Fibroblast of lung (primary cell): ENCODE data around the gene GPHN. TPM values are rescaled to one million over a fixed set of nuclear protein-coding genes. Genes with fewer than 3 reads are reported as not detected.
A peak's percentile ranks its signal among the peaks of the same experiment; 100 is the strongest.

Source experiments
- DNase-seq, 2 donors: peaks; one replicate each; pipeline versions ENCODE4 v3.0.0 to v3.0.0-alpha.2; 2010; ENCODE audit warnings: low read depth in 2 of 2
- H2AFZ ChIP-seq: 2 replicates; pipeline ENCODE4 v1.5.1; 2012; ENCODE audit warnings: low read length, control low read depth, inconsistent platforms
- H3K27ac ChIP-seq: 2 replicates; pipeline ENCODE4 v1.5.1; 2011; ENCODE audit warnings: low read length, control low read depth; ENCODE audit not compliant: insufficient read depth
- H3K27me3 ChIP-seq: 2 replicates; pipeline ENCODE4 v1.5.1; 2011; ENCODE audit warnings: mild to moderate bottlenecking, low read length; ENCODE audit not compliant: control insufficient read depth, insufficient read depth
- H3K36me3 ChIP-seq: 2 replicates; pipeline ENCODE4 v1.5.1; 2011; ENCODE audit warnings: low read length; ENCODE audit not compliant: control insufficient read depth, insufficient read depth
- H3K4me1 ChIP-seq: 2 replicates; pipeline ENCODE4 v1.5.1; 2011; ENCODE audit warnings: low read length; ENCODE audit not compliant: control insufficient read depth, insufficient read depth; ENCODE audit errors: extremely low read depth
- H3K4me2 ChIP-seq: 2 replicates; pipeline ENCODE4 v1.5.1; 2011; ENCODE audit warnings: low read length, control low read depth; ENCODE audit not compliant: insufficient read depth; ENCODE audit errors: extremely low read depth
- H3K4me3 ChIP-seq, 4 experiments: fragments of 200-600 bp in 1 of 4; sonication (generic) in 1 of 4; replicated peaks in 1 of 4; 2 replicates each; pipeline ENCODE4 v1.5.1; 2011 to 2016; ENCODE audit warnings: low read length in 4 of 4, low read depth in 3 of 4, mild to moderate bottlenecking in 3 of 4, control low read depth in 2 of 4, inconsistent platforms in 1 of 4, mixed read lengths in 1 of 4; ENCODE audit not compliant: insufficient read depth in 1 of 4; ENCODE audit errors: control extremely low read depth in 1 of 4
- H3K79me2 ChIP-seq: 2 replicates; pipeline ENCODE4 v1.5.1; 2012; ENCODE audit warnings: mild to moderate bottlenecking, low read length, inconsistent platforms; ENCODE audit not compliant: control insufficient read depth, insufficient read depth
- H3K9ac ChIP-seq: 2 replicates; pipeline ENCODE4 v1.5.1; 2011; ENCODE audit warnings: mild to moderate bottlenecking, low read length, control low read depth; ENCODE audit not compliant: insufficient read depth
- H3K9me3 ChIP-seq: 2 replicates; pipeline ENCODE4 v1.5.1; 2012; ENCODE audit warnings: low read depth, low read length; ENCODE audit not compliant: control insufficient read depth, insufficient read depth
- H4K20me1 ChIP-seq: 2 replicates; pipeline ENCODE4 v1.5.1; 2011; ENCODE audit warnings: low read length; ENCODE audit not compliant: control insufficient read depth, insufficient read depth; ENCODE audit errors: extremely low read depth
- CTCF ChIP-seq, 2 donors: IDR thresholded peaks in 1 of 2; conservative IDR thresholded peaks in 1 of 2; 1 replicate in 1 of 2; 2 replicates in 1 of 2; pipeline ENCODE4 v1.5.1; 2011 to 2012; ENCODE audit warnings: low read length in 2 of 2, control low read depth in 1 of 2, inconsistent platforms in 1 of 2, low read depth in 1 of 2, mild to moderate bottlenecking in 1 of 2
- EZH2 ChIP-seq: IDR thresholded peaks from 2 replicates; pipeline ENCODE4 v1.5.1; 2012; ENCODE audit warnings: low read length, control low read depth, mild to moderate bottlenecking; ENCODE audit errors: missing control alignments
- polyA plus RNA-seq, 2 donors: library from polyadenylated mRNA; depleted of rRNA in 1 of 2; stranded (reverse) in 1 of 2; unstranded in 1 of 2; fragments of >200 nt; gene quantifications; 2 replicates each; pipeline ENCODE4 v1.2.1, GENCODE V29; 2011 to 2012; ENCODE audit warnings: missing spikeins in 1 of 2
- total RNA-seq: library from RNA; depleted of rRNA; stranded (reverse); fragments of >200 nt; gene quantifications from 2 replicates; pipeline ENCODE4 v1.2.1, GENCODE V29; 2014

GPHN gene
- total and polyA plus RNA-seq, 2 donors (not counting 1 experiment from before 2014, with no cell fraction given), result 8.3 to 13.9 TPM

GRCh38 chr14:67031920-67032774, 524.2 kb downstream of the GPHN start:
- H3K27me3 ChIP-seq, result no peaks in the 10 kb centered on the region
- H3K36me3 ChIP-seq, result no peaks in the 10 kb centered on the region
- H3K27ac ChIP-seq, result no peak overlapping the region
- no peak overlapping the region for H3K9ac ChIP-seq
- no peaks in the 10 kb centered on the region for H3K9me3 ChIP-seq
- no peak overlapping the region for H3K4me3 ChIP-seq
- no peaks in the 10 kb centered on the region for H4K20me1 ChIP-seq
- H2AFZ ChIP-seq, result no peak overlapping the region
- no peaks in the 10 kb centered on the region for H3K79me2 ChIP-seq
- no peak for DNase-seq
- TF ChIP-seq CTCF (conservative IDR thresholded peaks at IDR 0.05 in 1 of 2, IDR thresholded peaks at IDR 0.05 in 1 of 2; ENCODE audit: low read depth in 1 of 2, low read length in 2 of 2) (no peak), EZH2 (no peak)
- H3K4me1 ChIP-seq, result no peaks in the 10 kb centered on the region
- no peak overlapping the region for H3K4me2 ChIP-seq

- H3K9ac ChIP-seq, result no peak overlapping the region
- H3K27ac ChIP-seq, result no peak overlapping the region
- no peak overlapping the region for H3K4me3 ChIP-seq
- no peaks in the 10 kb centered on the region for H4K20me1 ChIP-seq
- H3K27me3 ChIP-seq, result no peaks in the 10 kb centered on the region
- no peak for TF ChIP-seq EZH2
- TF ChIP-seq CTCF (conservative IDR thresholded peaks at IDR 0.05 in 1 of 2, IDR thresholded peaks at IDR 0.05 in 1 of 2; ENCODE audit: low read depth in 1 of 2, low read length in 2 of 2), result no peak
- no peaks in the 10 kb centered on the region for H3K36me3 ChIP-seq
- H3K4me2 ChIP-seq, result no peak overlapping the region
- H3K79me2 ChIP-seq, result no peaks in the 10 kb centered on the region
- DNase-seq, result no peak
- H3K4me1 ChIP-seq, result no peaks in the 10 kb centered on the region
- H2AFZ ChIP-seq, result no peak overlapping the region
- no peaks in the 10 kb centered on the region for H3K9me3 ChIP-seq
Observed at GRCh38 chr14:67045440-67045839, 537.5 kb downstream of the GPHN start.

GRCh38 chr14:67050896-67051295, 542.9 kb downstream of the GPHN start:
- Histone ChIP-seq H3K9ac (no peak overlapping the region), H3K36me3 (no peaks in the 10 kb centered on the region), H3K4me2 (no peak overlapping the region), H3K9me3 (no peaks in the 10 kb centered on the region), H3K27me3 (no peaks in the 10 kb centered on the region), H2AFZ (no peak overlapping the region), H3K4me3 (no peak overlapping the region), H3K27ac (no peak overlapping the region), H3K79me2 (no peaks in the 10 kb centered on the region), H3K4me1 (no peaks in the 10 kb centered on the region), H4K20me1 (no peaks in the 10 kb centered on the region)
- peak in 1 of 2 donors; percentile 17 for DNase-seq
- no peak for TF ChIP-seq EZH2
- TF ChIP-seq CTCF (conservative IDR thresholded peaks at IDR 0.05 in 1 of 2, IDR thresholded peaks at IDR 0.05 in 1 of 2; ENCODE audit: low read depth in 1 of 2, low read length in 2 of 2), result no peak
